T-helper 9 cell (primary cell): ENCODE data around the gene TENT5C.

ENCODE experiments used
- DNase-seq: peaks from one replicate; pipeline ENCODE4 v3.0.0-alpha.2; 2020

The TENT5C gene

GRCh38 chr1:117594261-117594990, 11.4 kb upstream of the TENT5C start:
- DNase-seq, result no peak

DNA sequence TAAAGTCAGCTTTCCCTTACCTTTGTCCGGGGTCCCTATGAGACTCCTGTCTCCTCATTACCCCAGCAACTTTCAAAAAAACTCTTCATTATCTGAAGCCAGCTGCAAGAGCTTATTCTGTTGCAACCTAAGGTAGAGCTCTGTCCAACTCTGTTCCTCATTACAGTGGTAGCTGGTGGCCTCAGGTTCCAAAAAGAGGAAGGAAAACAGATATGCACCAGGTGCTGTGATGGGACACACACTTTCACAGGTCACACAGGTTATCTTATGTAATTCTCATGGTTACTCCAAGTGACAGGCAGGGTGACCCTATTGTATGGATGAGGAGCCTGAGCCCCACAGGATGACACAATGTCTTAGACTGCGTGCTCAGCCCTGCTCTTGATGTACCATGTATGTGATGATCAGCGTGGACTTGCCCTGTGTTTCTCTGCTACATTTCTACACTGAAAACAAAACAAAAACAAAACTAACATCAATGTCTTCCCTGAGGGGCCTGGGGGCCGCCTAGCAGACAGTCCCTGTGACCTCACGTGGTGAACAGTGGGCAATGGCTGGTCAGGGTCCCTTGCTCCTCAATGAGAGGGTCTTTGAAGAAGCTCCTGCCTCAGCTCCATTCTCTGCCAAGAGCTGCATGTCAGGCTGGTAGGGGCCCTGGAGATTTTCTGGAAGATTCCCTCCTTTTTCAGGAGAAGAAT, 9.7 kb upstream of the TENT5C start:
- no peak for DNase-seq

DNA sequence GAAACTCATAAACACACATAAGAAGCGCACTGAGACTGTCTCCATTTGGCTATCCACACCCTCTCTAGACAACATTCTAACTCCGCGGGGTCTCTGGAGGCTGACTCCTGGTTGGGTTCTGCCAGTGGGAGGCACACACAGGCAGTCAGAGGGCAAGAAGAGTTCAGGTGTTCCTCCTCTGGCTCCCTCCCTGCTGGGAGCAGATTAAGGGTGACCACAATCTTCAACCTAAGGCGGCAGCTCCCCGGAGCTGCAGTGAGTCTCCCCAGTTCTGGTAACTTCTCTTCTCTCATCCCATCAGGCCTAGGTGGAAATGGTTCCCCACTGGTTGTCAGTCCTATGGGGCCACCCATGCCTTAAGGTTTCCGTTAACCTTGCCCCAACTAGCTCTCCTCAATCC, 7.4 kb upstream of the TENT5C start:
- DNase-seq, result no peak

GRCh38 chr1:117599286-117600221, 6.3 kb upstream of the TENT5C start:
- no peak for DNase-seq

DNA sequence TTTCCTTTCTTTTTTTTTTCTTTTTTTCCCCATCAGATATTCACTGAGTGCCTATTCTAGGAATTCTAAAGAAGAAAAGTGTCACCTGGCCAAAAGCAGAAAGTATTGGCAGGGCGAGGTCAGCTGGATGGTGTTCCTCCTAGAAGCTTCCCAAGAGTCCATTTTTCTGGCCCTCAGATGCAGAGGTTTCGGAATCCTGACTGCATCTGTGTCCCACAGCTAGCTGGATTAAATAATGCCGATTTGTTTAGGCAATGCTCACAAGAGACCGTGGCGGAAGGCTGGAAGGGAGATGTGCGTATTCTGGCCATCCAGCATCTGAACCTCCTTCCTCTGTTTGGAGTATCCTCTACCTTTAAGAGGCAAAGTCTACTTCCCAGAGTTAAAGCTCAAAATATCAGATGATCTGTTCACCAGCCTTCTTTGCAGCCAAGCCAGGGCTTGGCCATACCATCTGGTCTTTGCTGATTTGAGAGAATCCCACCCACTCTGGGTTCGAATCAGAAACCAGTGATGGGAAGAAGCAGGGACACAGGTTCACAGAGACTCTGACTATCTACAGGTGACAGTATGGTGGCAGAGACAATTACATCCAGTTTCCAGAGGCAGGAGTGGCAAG, 5.4 kb upstream of the TENT5C start:
- no peak for DNase-seq

DNA sequence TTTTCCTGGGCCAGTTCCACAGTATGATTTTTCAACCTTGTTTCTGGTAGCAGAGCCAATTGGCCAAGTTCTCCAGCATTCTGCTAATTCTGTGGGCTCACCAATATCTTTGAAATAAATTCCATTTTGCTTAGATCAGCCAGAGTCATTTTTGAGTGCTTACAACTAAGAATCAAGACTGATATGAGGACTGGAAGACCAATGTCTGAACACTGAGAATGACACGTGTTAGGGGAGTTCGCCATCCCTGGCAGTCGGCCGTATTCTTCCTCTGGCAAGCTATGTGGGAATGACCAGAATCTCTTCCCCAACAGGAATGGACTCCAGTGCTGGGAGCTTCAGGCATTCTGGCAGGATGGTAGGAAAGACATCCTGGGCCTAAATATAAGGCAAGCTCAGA, 4.9 kb upstream of the TENT5C start:
- no peak for DNase-seq

- DNase-seq, result no peak
Observed at GRCh38 chr1:117602862-117603261, 3.0 kb upstream of the TENT5C start.

- no peak for DNase-seq
Observed at GRCh38 chr1:117605164-117605773, 579 bp upstream of the TENT5C start.

- DNase-seq, result peak; percentile 52
Observed at GRCh38 chr1:117606649-117607430, 992 bp downstream of the TENT5C start.

DNA sequence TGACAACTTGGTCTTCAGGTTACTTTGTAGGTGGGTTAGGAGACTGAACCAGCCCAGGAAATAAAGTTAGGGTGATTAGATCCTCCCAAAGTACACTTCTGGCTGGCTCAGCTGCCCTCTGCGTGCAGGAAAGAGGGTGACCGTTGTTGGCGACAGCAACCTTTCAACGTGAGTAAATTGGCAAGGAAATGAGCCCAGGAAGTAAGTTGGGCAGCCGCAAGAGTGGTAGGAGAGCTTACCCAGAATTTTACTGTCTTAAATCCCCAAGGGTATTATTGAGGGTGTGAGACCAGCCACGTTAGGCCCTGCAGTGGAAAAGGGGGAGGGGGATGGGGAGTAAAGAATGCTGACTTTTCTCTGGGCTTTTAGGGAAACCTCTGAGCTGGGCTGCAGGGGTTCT, 1.6 kb downstream of the TENT5C start:
- peak; percentile 41 for DNase-seq

DNA sequence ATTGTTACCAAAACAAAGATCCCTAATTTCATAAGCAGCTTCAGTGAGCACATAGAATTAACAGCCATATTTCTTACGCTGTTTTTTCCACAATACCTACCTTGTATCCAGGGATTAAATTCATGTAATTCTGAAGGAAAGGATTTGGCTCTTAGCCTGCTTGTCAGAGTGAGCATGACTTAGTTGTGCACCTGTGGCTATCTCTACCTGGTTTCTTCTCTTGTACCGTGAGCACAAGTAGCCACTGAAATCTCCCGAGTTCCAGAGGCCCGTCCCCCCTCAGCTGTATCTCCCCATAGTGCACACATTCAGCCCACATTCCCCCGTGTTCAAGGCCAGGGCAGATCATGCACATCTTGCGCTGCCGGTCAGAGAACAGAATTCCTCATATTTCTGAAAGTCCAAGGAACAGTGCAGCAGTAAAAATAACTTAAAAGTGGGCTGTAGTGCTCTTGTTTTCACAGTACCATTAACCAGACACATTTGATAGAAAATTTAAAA, 2.3 kb downstream of the TENT5C start:
- DNase-seq, result no peak

GRCh38 chr1:117608758-117609157, 2.9 kb downstream of the TENT5C start:
- DNase-seq, result no peak

DNA sequence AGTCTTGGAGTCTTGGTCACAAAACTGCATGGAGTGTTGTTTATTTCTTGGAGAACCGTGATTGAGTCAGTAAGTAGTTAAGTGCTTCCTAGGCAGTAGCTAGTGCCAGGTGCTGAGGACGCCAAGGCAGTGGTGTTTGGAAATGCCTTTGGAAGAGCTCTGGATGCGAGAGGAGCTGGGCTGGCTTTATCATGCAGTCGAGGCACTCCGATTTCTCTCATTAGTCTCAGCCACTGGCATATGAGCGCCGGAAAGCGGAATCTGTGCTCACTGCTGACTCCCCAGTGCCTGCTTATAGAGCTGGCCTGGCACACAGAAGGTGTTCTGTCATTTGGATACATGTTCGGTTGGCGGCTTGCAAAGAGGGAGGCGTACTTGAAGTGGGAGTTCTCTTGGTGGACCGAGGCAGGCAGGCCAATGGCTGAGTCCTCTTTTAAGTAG, 3.6 kb downstream of the TENT5C start:
- no peak for DNase-seq

- DNase-seq, result no peak
Observed at GRCh38 chr1:117610036-117610435, 4.2 kb downstream of the TENT5C start.

DNA sequence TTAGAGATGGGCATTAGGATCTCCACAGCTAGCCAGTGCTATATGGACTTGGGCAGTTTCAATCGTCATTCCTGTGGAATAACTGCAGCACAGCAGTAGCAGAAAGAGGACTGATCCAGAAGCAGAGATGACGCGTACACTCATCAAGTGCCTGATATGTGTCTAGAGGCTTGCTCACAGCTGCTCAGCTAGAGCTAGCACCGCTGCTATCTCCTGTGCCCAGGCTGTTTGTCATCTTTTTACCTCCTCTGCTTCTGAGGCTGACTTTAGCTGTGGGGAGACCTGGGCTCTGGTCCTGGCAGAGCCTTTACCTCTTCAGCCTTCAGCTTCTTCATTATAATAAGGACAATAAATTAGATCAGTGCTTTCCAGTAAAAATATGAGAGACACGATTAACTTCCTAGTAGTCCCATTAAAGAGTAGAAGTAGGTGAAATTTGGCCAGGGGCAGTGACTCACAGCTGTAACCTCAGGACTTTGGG, 5.3 kb downstream of the TENT5C start:
- DNase-seq, result no peak

DNA sequence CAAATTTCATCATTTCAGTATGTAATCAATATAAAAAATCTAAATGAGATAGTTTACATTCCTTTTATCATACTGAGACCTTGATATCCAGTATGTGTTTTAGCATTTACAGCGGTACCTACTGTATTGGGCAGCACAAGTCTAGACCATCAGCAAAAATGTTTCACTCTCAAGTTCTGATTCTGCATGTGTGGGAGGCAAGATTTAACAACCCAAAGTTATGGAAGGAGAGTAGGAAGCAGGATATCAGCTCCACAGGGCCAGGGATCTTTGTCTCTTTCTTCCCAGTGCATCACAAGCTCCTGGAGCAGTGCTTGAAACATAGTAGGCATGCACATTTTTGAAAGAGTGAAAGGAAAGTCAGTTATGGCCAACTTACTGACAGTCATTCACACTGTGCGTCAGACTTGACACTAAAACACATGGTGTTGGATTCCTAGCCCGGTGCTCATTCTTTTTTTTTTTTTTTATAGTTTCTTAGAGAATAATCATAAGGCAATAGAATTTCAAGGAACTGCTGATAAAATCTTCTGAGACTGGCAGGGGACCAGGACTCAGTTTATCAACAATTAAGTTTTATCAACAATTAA, 6.1 kb downstream of the TENT5C start:
- no peak for DNase-seq

DNA sequence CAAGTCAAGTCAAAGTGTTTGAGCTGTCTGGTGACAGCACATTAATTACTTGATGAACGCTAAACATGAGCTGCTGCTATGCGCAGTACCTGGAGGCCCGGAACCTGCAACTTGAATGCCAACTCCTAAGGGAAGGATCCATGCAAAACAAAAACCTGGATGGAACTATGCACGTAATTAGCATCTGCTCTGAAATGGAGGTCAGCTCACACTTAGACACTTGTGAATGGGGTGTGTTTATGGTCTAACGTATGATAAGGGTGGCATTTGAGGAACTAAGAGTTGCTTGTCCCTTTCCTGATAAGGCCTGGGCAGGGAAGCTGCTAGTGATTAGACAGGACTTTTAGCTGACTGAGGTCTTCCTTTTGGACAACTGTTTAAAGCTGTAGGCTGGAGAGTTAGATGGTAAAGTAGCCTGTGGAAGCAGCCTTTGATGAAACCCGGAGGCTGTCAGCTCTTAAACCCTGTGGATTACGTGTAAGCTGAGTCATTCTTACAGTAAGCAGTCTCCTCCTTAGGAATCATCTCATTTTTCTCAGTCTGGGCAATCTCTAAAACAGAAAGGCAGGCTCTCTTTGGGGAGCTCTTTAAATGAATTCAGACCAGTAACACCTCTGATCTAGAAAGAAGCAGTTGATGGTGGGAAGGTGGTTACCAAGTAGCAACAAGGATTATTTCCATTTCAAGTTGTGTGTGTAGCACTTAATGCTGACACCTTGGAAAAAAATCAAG, 6.8 kb downstream of the TENT5C start:
- no peak for DNase-seq

- DNase-seq, result no peak
Observed at GRCh38 chr1:117613249-117613968, 7.6 kb downstream of the TENT5C start.

GRCh38 chr1:117613969-117614729, 8.3 kb downstream of the TENT5C start:
- DNase-seq, result no peak
